Keratinocyte (primary cell): Measurements from ENCODE around the gene DGKI. TPM values are rescaled to one million over a fixed set of nuclear protein-coding genes. Genes with fewer than 3 reads are reported as not detected.
A peak's percentile ranks its signal among the peaks of the same experiment; 100 is the strongest.

Experiments used
- DNase-seq: peaks from one replicate; pipeline ENCODE4 v3.0.0-alpha.2; 2011; ENCODE audit warnings: low read depth, missing footprints, low spot score
- FAIRE-seq: peaks from 2 replicates; lab custom pipeline; 2011; peaks lifted over from hg19 to GRCh38; lab: Jason Lieb, UNC
- H2AFZ ChIP-seq: 2 replicates; pipeline ENCODE4 v1.6.0; 2012; ENCODE audit warnings: low read length, control low read depth, inconsistent platforms; ENCODE audit not compliant: control insufficient read depth
- H3K27ac ChIP-seq: 2 replicates; pipeline ENCODE4 v1.5.1; 2011; ENCODE audit warnings: low read length; ENCODE audit not compliant: control insufficient read depth, insufficient read depth
- H3K27me3 ChIP-seq: 3 replicates; pipeline ENCODE4 v1.6.0; 2011; ENCODE audit warnings: low read length; ENCODE audit not compliant: control insufficient read depth, insufficient read depth; ENCODE audit errors: extremely low read depth
- H3K36me3 ChIP-seq, 2 experiments: 2 replicates in 1 of 2; 3 replicates in 1 of 2; pipeline ENCODE4 v1.5.1; 2011; ENCODE audit warnings: low read length in 2 of 2, mild to moderate bottlenecking in 1 of 2; ENCODE audit not compliant: control insufficient read depth in 2 of 2, insufficient read depth in 2 of 2; ENCODE audit errors: extremely low read depth in 1 of 2
- H3K4me1 ChIP-seq: 3 replicates; pipeline ENCODE4 v1.5.1; 2011; ENCODE audit warnings: low read length; ENCODE audit not compliant: control insufficient read depth, insufficient read depth; ENCODE audit errors: extremely low read depth
- H3K4me2 ChIP-seq: 3 replicates; pipeline ENCODE4 v1.6.0; 2011; ENCODE audit warnings: low read depth, low read length; ENCODE audit not compliant: control insufficient read depth, insufficient read depth; ENCODE audit errors: extremely low read depth
- H3K4me3 ChIP-seq, 3 experiments: fragments of 200-600 bp in 1 of 3; sonication (generic) in 1 of 3; 2 replicates in 2 of 3; 3 replicates in 1 of 3; pipeline ENCODE4 v1.5.1; 2011 to 2016; ENCODE audit warnings: low read length in 3 of 3, mild to moderate bottlenecking in 3 of 3, control low read depth in 2 of 3, inconsistent platforms in 1 of 3, low read depth in 1 of 3, mixed read lengths in 1 of 3, mixed run types in 1 of 3, moderate library complexity in 1 of 3; ENCODE audit not compliant: control insufficient read depth in 2 of 3, insufficient read depth in 2 of 3; ENCODE audit errors: extremely low read depth in 1 of 3
- H3K79me2 ChIP-seq: 2 replicates; pipeline ENCODE4 v1.6.0; 2012; ENCODE audit warnings: low read length; ENCODE audit not compliant: control insufficient read depth, insufficient read depth
- H3K9ac ChIP-seq: 3 replicates; pipeline ENCODE4 v1.6.0; 2011; ENCODE audit warnings: low read length; ENCODE audit not compliant: control insufficient read depth, insufficient read depth; ENCODE audit errors: extremely low read depth
- H3K9me1 ChIP-seq: 3 replicates; pipeline ENCODE4 v1.6.0; 2011; ENCODE audit warnings: low read length; ENCODE audit not compliant: control insufficient read depth, insufficient read depth; ENCODE audit errors: extremely low read depth
- H3K9me3 ChIP-seq: 2 replicates; pipeline ENCODE4 v1.5.1; 2012; ENCODE audit warnings: low read depth, low read length; ENCODE audit not compliant: control insufficient read depth
- H4K20me1 ChIP-seq: 3 replicates; pipeline ENCODE4 v1.6.0; 2011; ENCODE audit warnings: low read length; ENCODE audit not compliant: control insufficient read depth, insufficient read depth; ENCODE audit errors: extremely low read depth
- EZH2 ChIP-seq: IDR thresholded peaks from one replicate; pipeline ENCODE4 v1.6.1; 2012; ENCODE audit warnings: inconsistent platforms, mild to moderate bottlenecking, low read length, moderate library complexity
- dilution Hi-C: fragments of 300-500 bp; cut with MboI; formaldehyde crosslinking; loops from one replicate; pipeline ENCODE4 v1.7.0; 2020; ENCODE audit warnings: low sequenced_read_pairs; ENCODE audit not compliant: extremely low pct_ligation_motif_present
- polyA plus RNA-seq, 5 experiments: library from polyadenylated mRNA; depleted of rRNA in 3 of 5; stranded (reverse) in 3 of 5; stranded (forward) in 1 of 5; unstranded in 1 of 5; fragments of >200 nt; gene quantifications; 1 replicate in 1 of 5; 2 replicates in 3 of 5; 3 replicates in 1 of 5; pipeline versions ENCODE4 v1.2.1 to v1.2.3, GENCODE V29; 2011 to 2012; ENCODE audit warnings: missing spikeins in 2 of 5, low read depth in 1 of 5, low replicate concordance in 1 of 5
- TF ChIP-seq, protein P1 (sequence below), 3 experiments: IDR thresholded peaks in 1 of 3; conservative IDR thresholded peaks in 1 of 3; optimal IDR thresholded peaks in 1 of 3; 2 replicates in 2 of 3; 3 replicates in 1 of 3; pipeline versions ENCODE3 to v1.5.1; 2011; ENCODE audit warnings: low read length in 3 of 3, mild to moderate bottlenecking in 3 of 3, moderate library complexity in 2 of 3, control low read depth in 1 of 3, inconsistent platforms in 1 of 3; ENCODE audit not compliant: insufficient read depth in 2 of 3; ENCODE audit errors: extremely low read depth in 1 of 3

The DGKI gene
- polyA plus RNA-seq, 1 donor (not counting 4 experiments of a cell fraction or from before 2014, with no cell fraction given) = 0.14 TPM

DNA sequence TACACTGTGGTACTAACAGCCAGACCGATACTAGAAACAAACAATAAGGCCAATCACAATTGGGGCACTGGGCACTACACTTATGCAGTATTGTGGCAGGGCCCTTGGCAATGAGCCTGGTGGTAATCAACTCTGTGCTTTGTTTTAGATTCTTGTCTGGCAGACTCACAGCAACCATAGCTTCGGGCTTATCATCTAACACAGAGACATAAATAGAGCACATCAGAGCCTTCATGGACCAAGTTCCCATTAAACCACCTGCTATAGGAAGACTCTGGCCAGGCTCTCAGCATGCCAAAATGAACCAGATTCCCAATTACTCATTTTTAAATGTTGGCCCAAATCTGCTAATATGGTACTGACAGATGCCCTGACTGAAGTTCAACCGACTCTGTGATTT, 218.6 kb downstream of the DGKI start:
- TF ChIP-seq, protein P1, sequence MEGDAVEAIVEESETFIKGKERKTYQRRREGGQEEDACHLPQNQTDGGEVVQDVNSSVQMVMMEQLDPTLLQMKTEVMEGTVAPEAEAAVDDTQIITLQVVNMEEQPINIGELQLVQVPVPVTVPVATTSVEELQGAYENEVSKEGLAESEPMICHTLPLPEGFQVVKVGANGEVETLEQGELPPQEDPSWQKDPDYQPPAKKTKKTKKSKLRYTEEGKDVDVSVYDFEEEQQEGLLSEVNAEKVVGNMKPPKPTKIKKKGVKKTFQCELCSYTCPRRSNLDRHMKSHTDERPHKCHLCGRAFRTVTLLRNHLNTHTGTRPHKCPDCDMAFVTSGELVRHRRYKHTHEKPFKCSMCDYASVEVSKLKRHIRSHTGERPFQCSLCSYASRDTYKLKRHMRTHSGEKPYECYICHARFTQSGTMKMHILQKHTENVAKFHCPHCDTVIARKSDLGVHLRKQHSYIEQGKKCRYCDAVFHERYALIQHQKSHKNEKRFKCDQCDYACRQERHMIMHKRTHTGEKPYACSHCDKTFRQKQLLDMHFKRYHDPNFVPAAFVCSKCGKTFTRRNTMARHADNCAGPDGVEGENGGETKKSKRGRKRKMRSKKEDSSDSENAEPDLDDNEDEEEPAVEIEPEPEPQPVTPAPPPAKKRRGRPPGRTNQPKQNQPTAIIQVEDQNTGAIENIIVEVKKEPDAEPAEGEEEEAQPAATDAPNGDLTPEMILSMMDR (optimal IDR thresholded peaks at IDR 0.05 in 1 of 3, IDR thresholded peaks at IDR 0.05 in 1 of 3, conservative IDR thresholded peaks at IDR 0.05 in 1 of 3; ENCODE audit: extremely low read depth in 1 of 3, insufficient read depth in 2 of 3, low read length in 3 of 3) = no peak
- TF ChIP-seq EZH2 = no peak
- FAIRE-seq (no peak), DNase-seq (no peak)
- Histone ChIP-seq H3K4me3 (no peak overlapping the region), H3K36me3 (no peaks in the 10 kb centered on the region), H2AFZ (no peak overlapping the region), H3K4me2 (no peak overlapping the region), H3K27ac (no peak overlapping the region), H3K9ac (no peak overlapping the region), H3K27me3 (peaks cover 2% of the 10 kb centered on the region), H3K9me3 (no peaks in the 10 kb centered on the region), H3K79me2 (no peaks in the 10 kb centered on the region), H3K4me1 (no peaks in the 10 kb centered on the region), H4K20me1 (no peaks in the 10 kb centered on the region), H3K9me1 (no peaks in the 10 kb centered on the region)
- dilution Hi-C loops = no loop called here

DNA sequence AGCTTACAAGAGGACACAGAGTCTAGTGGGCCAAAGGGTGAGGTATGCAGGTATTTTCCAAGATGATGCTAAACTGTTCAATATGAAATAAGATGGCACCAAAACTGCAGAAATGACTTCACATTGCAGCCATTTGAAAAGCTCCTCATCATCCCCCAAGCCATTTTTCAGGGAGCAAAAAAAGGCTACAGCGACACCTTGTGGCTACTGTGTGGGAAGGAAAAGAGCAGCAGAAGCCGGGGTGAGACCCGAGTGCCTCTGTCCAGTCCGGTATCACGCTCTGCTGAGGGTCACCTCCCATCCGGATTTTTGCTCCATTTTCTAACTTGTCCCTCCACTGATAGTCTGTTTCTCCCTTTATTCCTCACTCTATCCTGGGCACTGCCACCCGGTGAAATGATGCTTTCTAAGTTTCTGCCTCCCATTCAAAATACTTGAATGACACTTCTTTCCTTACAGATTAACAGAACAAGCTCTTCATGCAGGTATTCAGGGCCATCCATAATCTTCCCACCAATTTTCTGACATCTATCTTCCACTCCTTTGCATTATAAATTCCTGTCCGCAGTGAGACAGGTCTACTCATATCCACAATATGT, 220.2 kb downstream of the DGKI start:
- DNase-seq (no peak), FAIRE-seq (peak; percentile 52)
- no peaks in the 10 kb centered on the region for H3K79me2 ChIP-seq
- no peaks in the 10 kb centered on the region for H4K20me1 ChIP-seq
- no peaks in the 10 kb centered on the region for H3K9me1 ChIP-seq
- peaks cover 2% of the 10 kb centered on the region for H3K27me3 ChIP-seq
- no peak for TF ChIP-seq EZH2
- TF ChIP-seq, protein P1 (optimal IDR thresholded peaks at IDR 0.05 in 1 of 3, IDR thresholded peaks at IDR 0.05 in 1 of 3, conservative IDR thresholded peaks at IDR 0.05 in 1 of 3; ENCODE audit: extremely low read depth in 1 of 3, insufficient read depth in 2 of 3, low read length in 3 of 3) = peak; percentile 70 to 83 (median 77)
- no peak overlapping the region for H3K9ac ChIP-seq
- dilution Hi-C loops = no loop called here
- no peak overlapping the region for H3K4me3 ChIP-seq
- no peaks in the 10 kb centered on the region for H3K36me3 ChIP-seq
- H3K27ac ChIP-seq = no peak overlapping the region
- no peaks in the 10 kb centered on the region for H3K9me3 ChIP-seq
- no peak overlapping the region for H3K4me2 ChIP-seq
- no peak overlapping the region for H2AFZ ChIP-seq
- no peaks in the 10 kb centered on the region for H3K4me1 ChIP-seq
